NB4 (cell line): Measurements from ENCODE around the gene LCORL.

Experiments used
- DNase-seq: peaks from one replicate; pipeline ENCODE4 v3.0.0; 2010; ENCODE audit warnings: low read depth
- H3K4me3 ChIP-seq: one replicate; pipeline ENCODE4 v1.5.1; 2011; ENCODE audit warnings: mild to moderate bottlenecking, low read depth, low read length, moderate library complexity
- MYC ChIP-seq: IDR thresholded peaks from 2 replicates; pipeline ENCODE4 v1.6.1; 2011; ENCODE audit warnings: low read depth, low read length
- POLR2A ChIP-seq: IDR thresholded peaks from 2 replicates; pipeline ENCODE4 v1.6.1; 2011; ENCODE audit warnings: mild to moderate bottlenecking; ENCODE audit not compliant: insufficient read length; ENCODE audit errors: extremely low read depth
- TF ChIP-seq, protein P1 (sequence below): IDR thresholded peaks from one replicate; pipeline ENCODE4 v1.5.1; 2012; ENCODE audit warnings: low read depth, low read length
- TF ChIP-seq, protein P2 (sequence below): IDR thresholded peaks from 2 replicates; pipeline ENCODE4 v1.6.1; 2011; ENCODE audit warnings: low read depth, low read length

LCORL gene

DNA sequence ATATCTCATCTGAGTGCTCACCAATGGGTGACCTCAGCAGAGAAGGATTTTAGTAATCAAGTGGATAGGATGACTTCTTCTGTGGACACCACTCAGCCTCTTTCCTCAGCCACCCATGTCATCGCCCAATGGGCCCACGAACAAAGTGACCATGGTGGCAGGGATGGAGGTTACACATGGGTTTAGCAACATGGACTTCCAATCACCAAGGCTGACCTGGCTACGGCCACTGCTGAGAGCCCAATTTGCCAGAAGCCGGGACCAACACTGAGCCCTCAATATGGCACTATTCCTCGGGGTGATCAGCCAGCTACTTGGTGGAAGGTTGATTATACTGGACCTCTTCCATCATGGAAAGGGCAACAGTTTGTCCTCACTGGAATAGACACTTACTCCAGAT is 97.4 kb downstream of the LCORL start:
- TF ChIP-seq POLR2A = no peak
- TF ChIP-seq MYC = no peak
- TF ChIP-seq, protein P1, sequence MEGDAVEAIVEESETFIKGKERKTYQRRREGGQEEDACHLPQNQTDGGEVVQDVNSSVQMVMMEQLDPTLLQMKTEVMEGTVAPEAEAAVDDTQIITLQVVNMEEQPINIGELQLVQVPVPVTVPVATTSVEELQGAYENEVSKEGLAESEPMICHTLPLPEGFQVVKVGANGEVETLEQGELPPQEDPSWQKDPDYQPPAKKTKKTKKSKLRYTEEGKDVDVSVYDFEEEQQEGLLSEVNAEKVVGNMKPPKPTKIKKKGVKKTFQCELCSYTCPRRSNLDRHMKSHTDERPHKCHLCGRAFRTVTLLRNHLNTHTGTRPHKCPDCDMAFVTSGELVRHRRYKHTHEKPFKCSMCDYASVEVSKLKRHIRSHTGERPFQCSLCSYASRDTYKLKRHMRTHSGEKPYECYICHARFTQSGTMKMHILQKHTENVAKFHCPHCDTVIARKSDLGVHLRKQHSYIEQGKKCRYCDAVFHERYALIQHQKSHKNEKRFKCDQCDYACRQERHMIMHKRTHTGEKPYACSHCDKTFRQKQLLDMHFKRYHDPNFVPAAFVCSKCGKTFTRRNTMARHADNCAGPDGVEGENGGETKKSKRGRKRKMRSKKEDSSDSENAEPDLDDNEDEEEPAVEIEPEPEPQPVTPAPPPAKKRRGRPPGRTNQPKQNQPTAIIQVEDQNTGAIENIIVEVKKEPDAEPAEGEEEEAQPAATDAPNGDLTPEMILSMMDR = no peak
- TF ChIP-seq, protein P2, sequence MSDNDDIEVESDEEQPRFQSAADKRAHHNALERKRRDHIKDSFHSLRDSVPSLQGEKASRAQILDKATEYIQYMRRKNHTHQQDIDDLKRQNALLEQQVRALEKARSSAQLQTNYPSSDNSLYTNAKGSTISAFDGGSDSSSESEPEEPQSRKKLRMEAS = no peak
- H3K4me3 ChIP-seq = no peak overlapping the region
- no peak for DNase-seq

DNA sequence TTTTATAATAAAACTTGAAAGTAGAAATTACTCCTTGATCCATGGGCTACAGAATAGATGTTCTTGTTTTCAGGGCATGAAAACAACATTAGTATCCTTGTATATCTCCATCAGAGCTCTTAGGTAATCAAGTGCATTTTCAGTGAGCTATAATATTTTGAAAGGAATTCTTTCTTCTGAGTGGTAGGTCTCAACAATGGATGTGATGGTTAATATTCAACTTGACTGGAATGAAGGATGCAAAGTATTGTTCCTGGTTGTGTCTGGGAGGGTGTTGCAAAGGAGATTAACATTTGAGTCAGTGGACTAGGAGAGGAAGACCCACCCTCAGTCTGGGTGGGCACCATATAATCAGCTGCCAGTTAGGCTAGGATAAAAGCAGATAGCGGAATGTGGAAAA is 100.1 kb downstream of the LCORL start:
- no peak for DNase-seq
- H3K4me3 ChIP-seq = no peak overlapping the region
- TF ChIP-seq MYC (no peak), POLR2A (no peak)
- TF ChIP-seq, protein P1 = no peak
- TF ChIP-seq, protein P2 = no peak

DNA sequence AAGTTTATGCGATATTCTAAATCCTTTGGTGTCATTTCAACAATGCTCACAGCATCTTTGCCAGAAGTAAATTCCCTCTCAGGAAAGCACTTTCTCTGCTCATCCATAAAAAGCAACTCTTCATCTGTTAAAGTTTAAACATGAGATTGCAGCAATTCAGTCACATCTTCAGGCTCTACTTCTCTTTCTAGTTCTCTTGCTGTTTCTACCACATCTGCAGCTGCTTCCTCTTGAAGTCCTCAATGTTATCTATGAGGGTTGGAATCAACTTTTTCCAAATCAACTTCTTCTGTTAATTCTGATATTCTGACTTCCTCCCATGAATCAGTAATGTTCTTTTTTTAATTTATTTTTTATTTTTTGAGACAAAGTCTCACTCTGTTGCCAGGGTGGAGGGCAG is 100.9 kb downstream of the LCORL start:
- TF ChIP-seq, protein P1 = no peak
- TF ChIP-seq MYC = no peak
- TF ChIP-seq, protein P2 = no peak
- no peak for TF ChIP-seq POLR2A
- H3K4me3 ChIP-seq = no peak overlapping the region
- no peak for DNase-seq

DNA sequence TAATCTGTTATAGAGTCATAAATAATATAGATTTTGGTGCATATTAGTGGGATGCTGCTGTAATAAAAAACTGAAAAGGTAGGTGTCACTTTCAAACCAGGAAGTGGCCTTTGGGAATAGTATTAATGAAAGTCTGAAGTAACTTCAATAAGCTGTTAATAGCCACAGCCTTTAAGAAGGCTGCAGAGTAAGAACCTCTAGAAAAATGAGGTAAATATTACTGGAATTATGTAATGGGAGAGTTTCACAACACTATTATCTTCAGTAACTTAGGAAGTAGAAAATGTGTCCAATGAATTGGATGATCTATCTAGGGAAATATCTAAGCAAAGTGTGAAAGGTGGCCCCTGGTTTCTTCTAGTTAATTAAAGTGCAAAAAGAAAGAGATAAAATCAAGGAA is 106.1 kb downstream of the LCORL start:
- DNase-seq = no peak
- no peak overlapping the region for H3K4me3 ChIP-seq
- TF ChIP-seq, protein P1 = no peak
- no peak for TF ChIP-seq POLR2A
- no peak for TF ChIP-seq MYC
- TF ChIP-seq, protein P2 = no peak

DNA sequence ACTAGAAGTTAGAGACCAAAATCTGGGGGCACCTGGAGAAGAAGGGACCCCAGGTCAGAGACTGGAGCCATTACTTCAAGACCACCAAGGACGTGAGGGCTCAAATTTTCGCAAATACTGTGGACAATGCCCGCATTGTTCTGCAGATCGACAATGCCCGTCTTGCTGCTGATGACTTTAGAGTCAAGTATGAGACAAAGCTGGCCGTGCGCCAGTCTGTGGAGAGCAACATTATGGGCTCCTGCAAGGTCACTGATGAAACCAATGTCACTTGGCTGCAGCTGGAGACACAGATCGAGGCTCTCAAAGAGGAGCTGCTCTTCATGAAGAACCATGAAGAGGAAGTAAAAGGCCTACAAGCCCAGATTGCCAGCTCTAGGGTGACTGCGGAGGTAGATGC is 109.5 kb downstream of the LCORL start:
- no peak for TF ChIP-seq POLR2A
- TF ChIP-seq, protein P2 = no peak
- TF ChIP-seq, protein P1 = no peak
- TF ChIP-seq MYC = no peak
- no peak for DNase-seq
- H3K4me3 ChIP-seq = no peak overlapping the region

DNA sequence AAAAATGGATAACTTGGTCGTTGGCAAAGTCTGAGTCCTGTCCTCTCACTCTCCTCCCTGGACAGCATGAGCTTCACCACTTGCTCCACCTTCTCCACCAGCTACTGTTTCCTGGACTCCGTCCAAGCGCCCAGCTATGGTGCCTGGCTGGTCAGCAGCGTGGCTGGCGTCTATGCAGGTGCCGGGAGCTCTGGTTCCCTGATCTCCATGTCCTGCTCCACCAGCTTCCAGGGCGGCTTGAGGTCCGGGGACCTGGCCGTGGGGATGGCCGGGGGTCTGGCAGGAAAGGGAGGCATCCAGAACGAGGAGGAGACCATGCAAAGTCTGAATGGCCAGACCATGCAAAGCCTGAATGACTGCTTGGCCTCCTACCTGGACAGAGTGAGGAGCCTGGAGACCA is 109.9 kb downstream of the LCORL start:
- TF ChIP-seq POLR2A = no peak
- TF ChIP-seq, protein P1 = no peak
- TF ChIP-seq MYC = no peak
- TF ChIP-seq, protein P2 = no peak
- H3K4me3 ChIP-seq = no peak overlapping the region
- DNase-seq = no peak
